IMR-90 (cell line): Measurements from ENCODE around the gene LENG1. TPM values are rescaled to one million over a fixed set of nuclear protein-coding genes. Genes with fewer than 3 reads are reported as not detected.

Source experiments
- ATAC-seq: fragments of 200-7000 bp; cut with Tn5 transposase; 2 replicates; pipeline ENCODE4 v1.9.1; 2020; ENCODE audit warnings: low read depth, mild to moderate bottlenecking, moderate library complexity
- BruUV-seq: library from RNA; stranded (reverse); fragments of 400-500 nt; replicated peaks from 2 replicates; lab custom pipeline; 2021; lab: Mats Ljungman, UMichigan
- CTCF ChIA-PET: fragments of 300-600 bp; formaldehyde crosslinking; extraction: SDS; loops from one replicate; lab custom pipeline; 2021; ENCODE audit warnings: antibody characterized with exemption; lab: Yijun Ruan, JAX
- POLR2A ChIA-PET: fragments of 300-600 bp; sonication (Branson Sonifier 250); formaldehyde crosslinking; loops from one replicate; lab custom pipeline; 2022; ENCODE audit warnings: antibody characterized with exemption; ENCODE audit not compliant: unreplicated experiment; lab: Charles Lee
- DNase-seq: peaks from one replicate; pipeline ENCODE4 v3.0.0; 2013
- H2AFZ ChIP-seq: replicated peaks from 2 replicates; pipeline ENCODE3; 2013; ENCODE audit warnings: low read length, mild to moderate bottlenecking; ENCODE audit not compliant: poor library complexity
- H2AK5ac ChIP-seq: 2 replicates; pipeline ENCODE4 v1.6.1; 2013; ENCODE audit warnings: low read depth, low read length, inconsistent platforms
- H2AK9ac ChIP-seq: replicated peaks from 2 replicates; pipeline ENCODE3; 2013; ENCODE audit warnings: mild to moderate bottlenecking, low read depth, low read length, moderate library complexity; ENCODE audit not compliant: poor library complexity
- H2BK120ac ChIP-seq: 2 replicates; pipeline ENCODE4 v1.6.1; 2013; ENCODE audit warnings: low read depth, low read length, inconsistent platforms
- H2BK15ac ChIP-seq: 3 replicates; pipeline ENCODE4 v1.6.1; 2013; ENCODE audit warnings: low read depth, low read length, inconsistent platforms
- H2BK20ac ChIP-seq: 2 replicates; pipeline ENCODE4 v1.6.1; 2013; ENCODE audit warnings: low read depth, mild to moderate bottlenecking, inconsistent platforms, low read length, moderate library complexity
- H2BK5ac ChIP-seq: 2 replicates; pipeline ENCODE4 v1.6.1; 2013; ENCODE audit warnings: mild to moderate bottlenecking, low read depth, low read length, inconsistent platforms; ENCODE audit not compliant: poor library complexity, severe bottlenecking
- H3K14ac ChIP-seq: replicated peaks from 2 replicates; pipeline ENCODE4 v1.6.1; 2013; ENCODE audit warnings: low read depth, low read length, inconsistent platforms
- H3K18ac ChIP-seq: 2 replicates; pipeline ENCODE4 v1.6.1; 2013; ENCODE audit warnings: low read depth, low read length, control low read depth
- H3K23ac ChIP-seq: 2 replicates; pipeline ENCODE4 v1.6.1; 2013; ENCODE audit warnings: low read depth, low read length, inconsistent platforms
- H3K27ac ChIP-seq: 2 replicates; pipeline ENCODE4 v1.5.1; 2013; ENCODE audit warnings: mild to moderate bottlenecking, control low read depth, low read length; ENCODE audit not compliant: insufficient read depth
- H3K27me3 ChIP-seq: 2 replicates; pipeline ENCODE4 v1.6.1; 2013; ENCODE audit warnings: low read length; ENCODE audit not compliant: control insufficient read depth, insufficient read depth
- H3K36me3 ChIP-seq: 2 replicates; pipeline ENCODE4 v1.6.1; 2013; ENCODE audit warnings: low read length, mixed read lengths; ENCODE audit not compliant: control insufficient read depth, insufficient read depth
- H3K4ac ChIP-seq: 2 replicates; pipeline ENCODE4 v1.6.1; 2013; ENCODE audit warnings: low read depth, low read length, inconsistent platforms
- H3K4me1 ChIP-seq: 2 replicates; pipeline ENCODE4 v1.6.1; 2013; ENCODE audit warnings: low read length, mixed read lengths; ENCODE audit not compliant: control insufficient read depth, insufficient read depth
- H3K4me2 ChIP-seq: 2 replicates; pipeline ENCODE4 v1.6.1; 2013; ENCODE audit warnings: low read depth, mild to moderate bottlenecking, control low read depth, low read length, moderate library complexity
- H3K4me3 ChIP-seq: 2 replicates; pipeline ENCODE4 v1.5.1; 2013; ENCODE audit warnings: low read depth, mild to moderate bottlenecking, control low read depth, low read length, moderate library complexity; ENCODE audit not compliant: insufficient read depth
- H3K56ac ChIP-seq: 2 replicates; pipeline ENCODE4 v1.6.1; 2013; ENCODE audit warnings: low read length, inconsistent platforms; ENCODE audit not compliant: insufficient read depth; ENCODE audit errors: extremely low read depth
- H3K79me1 ChIP-seq, 2 experiments: 2 replicates each; pipeline ENCODE4 v1.6.1; 2013; ENCODE audit warnings: low read length in 2 of 2, inconsistent platforms in 1 of 2, low read depth in 1 of 2
- H3K9ac ChIP-seq: 2 replicates; pipeline ENCODE4 v1.6.1; 2013; ENCODE audit warnings: low read depth, low read length, control low read depth
- H3K9me1 ChIP-seq: 2 replicates; pipeline ENCODE4 v1.6.1; 2013; ENCODE audit warnings: low read length, inconsistent platforms; ENCODE audit not compliant: insufficient read depth
- H3K9me3 ChIP-seq: 2 replicates; pipeline ENCODE4 v1.6.1; 2013; ENCODE audit warnings: low read length; ENCODE audit not compliant: control insufficient read depth, insufficient read depth
- H4K20me1 ChIP-seq: 2 replicates; pipeline ENCODE4 v1.6.1; 2013; ENCODE audit warnings: low read length, inconsistent platforms; ENCODE audit not compliant: insufficient read depth
- H4K5ac ChIP-seq: 2 replicates; pipeline ENCODE4 v1.6.1; 2013; ENCODE audit warnings: mild to moderate bottlenecking, low read depth, low read length, control low read depth
- H4K8ac ChIP-seq, 2 experiments: 2 replicates each; pipeline ENCODE4 v1.6.1; 2013; ENCODE audit warnings: low read depth in 2 of 2, low read length in 2 of 2, control low read depth in 1 of 2, inconsistent platforms in 1 of 2
- H4K91ac ChIP-seq: 2 replicates; pipeline ENCODE4 v1.6.1; 2013; ENCODE audit warnings: low read depth, low read length, inconsistent platforms; ENCODE audit not compliant: insufficient read depth
- MXI1 ChIP-seq: IDR thresholded peaks from 2 replicates; pipeline ENCODE4 v1.6.1; 2012; ENCODE audit warnings: low read depth, mild to moderate bottlenecking, low read length, moderate library complexity, borderline replicate concordance
- SMC3 ChIP-seq: fragments of 150-350 bp; IDR thresholded peaks from 2 replicates; pipeline ENCODE4 v1.6.1; 2016; ENCODE audit warnings: low read depth, mild to moderate bottlenecking, antibody characterized with exemption, low read length, moderate library complexity
- WGBS, 2 experiments: methylation state at CpG; one replicate each; pipeline versions ENCODE4 v1.1.5 to v1.1.7; 2013; ENCODE audit warnings: missing lambda C conversion rate in 2 of 2; ENCODE audit not compliant: insufficient read length in 1 of 2; ENCODE audit errors: extremely low coverage in 2 of 2; 5-methylcytosine and 5-hydroxymethylcytosine counted together
- dilution Hi-C: fragments of 300-500 bp; cut with HindIII; formaldehyde crosslinking; loops from one replicate; pipeline ENCODE4 v1.14.3; 2018; ENCODE audit warnings: low sequenced_read_pairs; ENCODE audit not compliant: unreplicated experiment
- in situ Hi-C: fragments of 300-500 bp; cut with MboI; formaldehyde crosslinking; loops from 3 replicates; pipeline ENCODE4 v1.14.3; 2019; ENCODE audit warnings: low sequenced_read_pairs, inconsistent platforms, mixed read lengths
- intact Hi-C: fragments of 100-400 bp; cut with micrococcal nuclease; formaldehyde crosslinking; loops from 2 replicates; pipeline ENCODE4 v1.10.0; 2022
- polyA plus RNA-seq, 3 experiments: library from polyadenylated mRNA; depleted of rRNA; stranded (reverse); fragments of >200 nt; gene quantifications; 2 replicates each; pipeline ENCODE4 v1.2.3, GENCODE V29; 2012; ENCODE audit warnings: low replicate concordance in 1 of 3
- total RNA-seq: library from RNA; depleted of rRNA; stranded (reverse); fragments of >200 nt; gene quantifications from 2 replicates; pipeline ENCODE4 v1.2.3, GENCODE V29; 2012

Gene LENG1
- total and polyA plus RNA-seq, 2 of the 4 experiments (the other 2 are of a cell fraction), result 2.7 to 5.3 TPM

- no peak overlapping the region for H2BK15ac ChIP-seq
- peak overlapping the region; percentile 78 for H2AK9ac ChIP-seq
- dilution Hi-C loops, result no loop called here
- no peaks in the 10 kb centered on the region for H3K9me3 ChIP-seq
- H3K9me1 ChIP-seq, result peaks cover 16% of the 10 kb centered on the region
- H3K4me3 ChIP-seq, result peak overlapping the region; percentile 49
- DNase-seq (peak; percentile 16), ATAC-seq (no peak)
- H3K9ac ChIP-seq, result peak overlapping the region; percentile 38; the same call in 1 of the 2 replicates
- H3K27me3 ChIP-seq, result no peaks in the 10 kb centered on the region
- peaks cover 0 to 29% of the 10 kb centered on the region in 2 experiments; a peak in 2 of 4 replicates for H3K79me1 ChIP-seq
- peaks cover 14% of the 10 kb centered on the region; the same call in 1 of the 2 replicates for H3K36me3 ChIP-seq
- ChIA-PET CTCF (interaction anchor here (0.6 kb wide), 1 partner anchor 1517 kb away, joined by 3 read pairs; no protein-coding TSS in a partner anchor), POLR2A (interaction anchor here (1.0 to 1.8 kb wide), 3 partner anchors 22 to 65 kb away, joined by 3 to 5 read pairs (median 5); partner anchors contain the start of genes LENG1 and RPS9)
- no peak overlapping the region for H4K5ac ChIP-seq
- H3K27ac ChIP-seq, result no peak overlapping the region; the same call in 1 of the 2 replicates
- 0 out of 4 replicates have a peak overlapping the region, but pooled peaks of 1 of the 2 experiments have one; percentile 6 for H4K8ac ChIP-seq
- peak overlapping the region; percentile 90 for H2AFZ ChIP-seq
- H4K91ac ChIP-seq, result no peak overlapping the region
- H2AK5ac ChIP-seq, result no peak overlapping the region
- H3K14ac ChIP-seq, result peak overlapping the region; percentile 1; the same call in 1 of the 2 replicates
- TF ChIP-seq SMC3 (no peak), MXI1 (0 out of 2 replicates have a peak, but pooled peaks have one; percentile 49)
- H2BK5ac ChIP-seq, result no peak overlapping the region
- 7% methylated on average over 3 of the region's 30 CpGs; no CpG with 5 or more reads in 1 of the 2 experiments for WGBS, 2 experiments
- peak overlapping the region; percentile 80 for H3K4me2 ChIP-seq
- BruUV-seq, result no TSS peak
- H4K20me1 ChIP-seq, result peaks cover 32% of the 10 kb centered on the region
- in situ Hi-C loops, result loop anchor here (25.0 kb wide), 1 partner anchor 1526 kb away; the partner anchor contains the start of gene U2AF2
- peak overlapping the region; percentile 45 for H3K23ac ChIP-seq
- no peak overlapping the region for H3K56ac ChIP-seq
- no peak overlapping the region for H3K4ac ChIP-seq
- intact Hi-C loops, result loop anchor here (2.0 kb wide), 1 partner anchor 21 kb away; the partner anchor contains the start of genes PRPF31 and TFPT
- no peak overlapping the region for H2BK120ac ChIP-seq
- H3K18ac ChIP-seq, result no peak overlapping the region
- no peak overlapping the region for H2BK20ac ChIP-seq
- H3K4me1 ChIP-seq, result peaks cover 10% of the 10 kb centered on the region
Measured at GRCh38 chr19:54136086-54136863, 23.2 kb downstream of the LENG1 start.
